Cardiac fibroblast (primary cell): ENCODE measurements around the gene TYRO3.

Experiments used
- DNase-seq, 2 donors: peaks; one replicate each; pipeline versions ENCODE4 v3.0.0 to v3.0.0-alpha.2; 2010; ENCODE audit warnings: low read depth in 2 of 2
- H3K4me3 ChIP-seq, 2 donors: replicated peaks in 1 of 2; 1 replicate in 1 of 2; 2 replicates in 1 of 2; pipeline ENCODE4 v1.5.1; 2011; ENCODE audit warnings: low read depth in 2 of 2, low read length in 2 of 2, mild to moderate bottlenecking in 2 of 2, moderate library complexity in 1 of 2
- CTCF ChIP-seq: IDR thresholded peaks from one replicate; pipeline ENCODE4 v1.5.1; 2011; ENCODE audit warnings: low read depth, mild to moderate bottlenecking, low read length, inconsistent platforms

TYRO3 gene

GRCh38 chr15:41558400-41559238 is at the start of gene TYRO3:
Gene TYRO3 (plus strand): TSS chr15:41559212. CDS start chr15:41559258, 46 bp downstream.
- no peak for TF ChIP-seq CTCF
- peak within 1 kb of the TSS; percentile 53 to 76 for H3K4me3 ChIP-seq
- DNase-seq = peak; percentile 45 to 61

- TF ChIP-seq CTCF = no peak
- H3K4me3 ChIP-seq = no peak overlapping the region
- DNase-seq = no peak
These were observed 48.3 kb upstream of the TYRO3 start for GRCh38 chr15:41510728-41511127.

- no peak for DNase-seq
- no peak for TF ChIP-seq CTCF
- H3K4me3 ChIP-seq = no peak overlapping the region
These were observed 47.6 kb upstream of the TYRO3 start for GRCh38 chr15:41511331-41511898.

- H3K4me3 ChIP-seq = no peak overlapping the region
- DNase-seq = no peak
These were observed 47.1 kb upstream of the TYRO3 start for GRCh38 chr15:41511899-41512369.

GRCh38 chr15:41512512-41512939 is 46.5 kb upstream of the TYRO3 start:
- H3K4me3 ChIP-seq = peak overlapping the region in 1 of 2 donors; percentile 24
- DNase-seq = no peak

More at GRCh38 chr15:41511899-41512369, 47.1 kb upstream of the TYRO3 start:
- TF ChIP-seq CTCF = no peak

GRCh38 chr15:41512940-41513505 is 46.0 kb upstream of the TYRO3 start:
- H3K4me3 ChIP-seq = peak overlapping the region; percentile 24 to 31
- TF ChIP-seq CTCF = no peak
- no peak for DNase-seq

More at GRCh38 chr15:41512512-41512939, 46.5 kb upstream of the TYRO3 start:
- TF ChIP-seq CTCF = no peak
